H1 (cell line): ENCODE measurements around the gene UBL4A. TPM values are rescaled to one million over a fixed set of nuclear protein-coding genes. Genes with fewer than 3 reads are reported as not detected.

Source experiments
- CTCF ChIA-PET: fragments of 300-600 bp; sonication (Branson Sonifier 250); formaldehyde crosslinking; loops from one replicate; lab custom pipeline; 2021; ENCODE audit not compliant: partially characterized antibody; lab: Charles Lee
- POLR2A ChIA-PET: fragments of 300-600 bp; sonication (Branson Sonifier 250); formaldehyde crosslinking; loops from one replicate; lab custom pipeline; 2021; ENCODE audit warnings: inconsistent platforms; ENCODE audit not compliant: partially characterized antibody; lab: Charles Lee
- DNase-seq, 2 experiments: peaks; one replicate each; pipeline versions ENCODE4 v3.0.0 to v3.0.0-alpha.2; 2010 to 2022; ENCODE audit warnings: low spot score in 2 of 2, low read depth in 1 of 2, mixed read lengths in 1 of 2
- FAIRE-seq: peaks from 2 replicates; lab custom pipeline; 2011; peaks lifted over from hg19 to GRCh38; lab: Jason Lieb, UNC
- H2AFZ ChIP-seq: 2 replicates; pipeline ENCODE4 v1.8.1; 2012; ENCODE audit warnings: low read length, inconsistent platforms
- H2AK5ac ChIP-seq: 2 replicates; pipeline ENCODE4 v1.6.1; 2013; ENCODE audit warnings: low read depth, low read length
- H2BK120ac ChIP-seq: replicated peaks from 2 replicates; pipeline ENCODE3; 2013; ENCODE audit warnings: low read depth, low read length, inconsistent platforms
- H2BK12ac ChIP-seq: 2 replicates; pipeline ENCODE4 v1.6.1; 2013; ENCODE audit warnings: low read depth, low read length
- H2BK15ac ChIP-seq: 2 replicates; pipeline ENCODE4 v1.6.1; 2013; ENCODE audit warnings: low read length
- H2BK20ac ChIP-seq: 2 replicates; pipeline ENCODE4 v1.6.1; 2013; ENCODE audit warnings: low read length
- H2BK5ac ChIP-seq: 2 replicates; pipeline ENCODE4 v1.6.1; 2013; ENCODE audit warnings: low read depth, low read length
- H3K14ac ChIP-seq: 2 replicates; pipeline ENCODE4 v1.6.1; 2013; ENCODE audit warnings: inconsistent platforms; ENCODE audit not compliant: insufficient read length
- H3K18ac ChIP-seq: 2 replicates; pipeline ENCODE4 v1.6.1; 2013; ENCODE audit warnings: low read length; ENCODE audit errors: extremely low read depth
- H3K23ac ChIP-seq: 2 replicates; pipeline ENCODE4 v1.6.1; 2013; ENCODE audit warnings: inconsistent platforms; ENCODE audit not compliant: insufficient read length
- H3K23me2 ChIP-seq: 2 replicates; pipeline ENCODE4 v1.6.1; 2013; ENCODE audit warnings: low read depth, low read length
- H3K27ac ChIP-seq: 2 replicates; pipeline ENCODE4 v1.6.1; 2011; ENCODE audit warnings: low read depth, low read length, inconsistent platforms
- H3K27me3 ChIP-seq, 4 experiments: replicated peaks in 1 of 4; 1 replicate in 1 of 4; 2 replicates in 3 of 4; pipeline versions ENCODE4 v1.6.1 to v1.8.1; 2011 to 2013; ENCODE audit warnings: low read length in 3 of 4, mild to moderate bottlenecking in 3 of 4, inconsistent platforms in 2 of 4, mixed read lengths in 2 of 4, moderate library complexity in 1 of 4; ENCODE audit not compliant: control insufficient read depth in 3 of 4, insufficient read depth in 3 of 4; ENCODE audit errors: extremely low read depth in 1 of 4
- H3K36me3 ChIP-seq, 4 experiments: 2 replicates each; pipeline versions ENCODE4 v1.6.1 to v1.8.1; 2011 to 2013; ENCODE audit warnings: mild to moderate bottlenecking in 4 of 4, low read length in 3 of 4, moderate library complexity in 2 of 4, control low read depth in 1 of 4, inconsistent platforms in 1 of 4; ENCODE audit not compliant: insufficient read depth in 4 of 4, control insufficient read depth in 2 of 4
- H3K4ac ChIP-seq: replicated peaks from 2 replicates; pipeline ENCODE3; 2013; ENCODE audit warnings: low read length, low read depth, mixed read lengths, inconsistent platforms; ENCODE audit not compliant: insufficient read length
- H3K4me1 ChIP-seq, 4 experiments: replicated peaks in 1 of 4; 1 replicate in 1 of 4; 2 replicates in 3 of 4; pipeline versions ENCODE4 v1.6.1 to v1.8.1; 2011 to 2013; ENCODE audit warnings: low read length in 3 of 4, inconsistent platforms in 2 of 4, mixed read lengths in 1 of 4; ENCODE audit not compliant: insufficient read depth in 4 of 4, control insufficient read depth in 3 of 4
- H3K4me2 ChIP-seq, 2 experiments: 2 replicates each; pipeline versions ENCODE4 v1.6.1 to v1.8.1; 2011 to 2013; ENCODE audit warnings: low read depth in 2 of 2, low read length in 2 of 2, control low read depth in 1 of 2, inconsistent platforms in 1 of 2, mild to moderate bottlenecking in 1 of 2; ENCODE audit not compliant: insufficient read depth in 1 of 2
- H3K4me3 ChIP-seq, 4 experiments: fragments of 200-600, 300-600 bp in 1 of 4; sonication (generic), shearing (Covaris generic), sonication (Bioruptor Twin) in 1 of 4; 2 replicates each; pipeline versions ENCODE4 v1.5.1 to v1.8.1; 2011 to 2016; ENCODE audit warnings: low read length in 4 of 4, low read depth in 3 of 4, control low read depth in 2 of 4, inconsistent platforms in 2 of 4, mild to moderate bottlenecking in 2 of 4, mixed read lengths in 1 of 4, moderate library complexity in 1 of 4; ENCODE audit not compliant: insufficient read depth in 2 of 4; ENCODE audit errors: extremely low read depth in 1 of 4
- H3K56ac ChIP-seq: replicated peaks from 2 replicates; pipeline ENCODE3; 2013; ENCODE audit warnings: low read depth, mild to moderate bottlenecking, mixed read lengths, low read length, inconsistent platforms; ENCODE audit not compliant: insufficient read length
- H3K79me1 ChIP-seq: 2 replicates; pipeline ENCODE4 v1.6.1; 2013; ENCODE audit warnings: low read depth, low read length, control low read depth
- H3K79me2 ChIP-seq, 2 experiments: 2 replicates each; pipeline versions ENCODE4 v1.6.1 to v1.8.1; 2012 to 2013; ENCODE audit warnings: low read length in 2 of 2, mild to moderate bottlenecking in 2 of 2, inconsistent platforms in 1 of 2; ENCODE audit not compliant: insufficient read depth in 2 of 2, control insufficient read depth in 1 of 2
- H3K9ac ChIP-seq, 4 experiments: replicated peaks in 1 of 4; 1 replicate in 1 of 4; 2 replicates in 3 of 4; pipeline versions ENCODE4 v1.6.1 to v1.8.1; 2011 to 2013; ENCODE audit warnings: low read depth in 3 of 4, low read length in 3 of 4, control low read depth in 2 of 4, mild to moderate bottlenecking in 2 of 4, moderate library complexity in 2 of 4, inconsistent platforms in 1 of 4; ENCODE audit errors: extremely low read depth in 1 of 4
- H3K9me3 ChIP-seq, 2 experiments: 2 replicates each; pipeline versions ENCODE4 v1.6.1 to v1.8.1; 2012 to 2013; ENCODE audit warnings: mild to moderate bottlenecking in 2 of 2, moderate library complexity in 2 of 2, control low read depth in 1 of 2, inconsistent platforms in 1 of 2, low read depth in 1 of 2, low read length in 1 of 2, mixed read lengths in 1 of 2; ENCODE audit not compliant: insufficient read depth in 2 of 2
- H4K20me1 ChIP-seq, 2 experiments: replicated peaks in 1 of 2; 2 replicates each; pipeline versions ENCODE3 to v1.8.1; 2011 to 2013; ENCODE audit warnings: inconsistent platforms in 2 of 2, low read length in 2 of 2, mild to moderate bottlenecking in 1 of 2; ENCODE audit not compliant: insufficient read depth in 2 of 2, control insufficient read depth in 1 of 2
- H4K5ac ChIP-seq: 2 replicates; pipeline ENCODE4 v1.6.1; 2013; ENCODE audit warnings: low read length, low read depth, mixed read lengths, inconsistent platforms; ENCODE audit not compliant: insufficient read length
- H4K8ac ChIP-seq: 2 replicates; pipeline ENCODE4 v1.8.0; 2013; ENCODE audit warnings: mild to moderate bottlenecking, moderate library complexity, low read length, inconsistent platforms; ENCODE audit not compliant: insufficient read depth; ENCODE audit errors: extremely low read depth
- H4K91ac ChIP-seq: replicated peaks from 2 replicates; pipeline ENCODE3; 2013; ENCODE audit warnings: low read length, mixed read lengths, inconsistent platforms; ENCODE audit not compliant: insufficient read length
- GABPA ChIP-seq: IDR thresholded peaks from 2 replicates; pipeline ENCODE4 v1.6.1; 2011; ENCODE audit warnings: mild to moderate bottlenecking, low read length, moderate library complexity, borderline replicate concordance; ENCODE audit not compliant: insufficient read depth
- KDM5A ChIP-seq: fragments of 200-600 bp; IDR thresholded peaks from 2 replicates; pipeline ENCODE4 v1.7.1; 2012; ENCODE audit warnings: mild to moderate bottlenecking, low read length, inconsistent platforms, mixed read lengths
- POLR2AphosphoS5 ChIP-seq: IDR thresholded peaks from 2 replicates; pipeline ENCODE4 v1.6.1; 2011; ENCODE audit warnings: low read depth, low read length
- TBP ChIP-seq: IDR thresholded peaks from 2 replicates; pipeline ENCODE4 v1.6.1; 2011; ENCODE audit warnings: low read depth, low read length, improper control_type of control experiment
- WGBS, 2 experiments: shearing (Covaris generic) in 1 of 2; methylation state at CpG; one replicate each; pipeline versions ENCODE4 v1.1.6 to v1.1.7; 2013 to 2015; ENCODE audit warnings: low lambda C conversion rate in 2 of 2, mixed read lengths in 2 of 2, inconsistent platforms in 1 of 2, low coverage in 1 of 2, missing lambda C conversion rate in 1 of 2; ENCODE audit not compliant: insufficient replicate concordance in 2 of 2, insufficient coverage in 1 of 2, insufficient read length in 1 of 2; ENCODE audit errors: extremely low coverage in 1 of 2, missing lambda C conversion rate in 1 of 2; 5-methylcytosine and 5-hydroxymethylcytosine counted together
- polyA plus RNA-seq, 7 experiments: library from polyadenylated mRNA; depleted of rRNA in 3 of 7; stranded (reverse) in 5 of 7; unstranded in 2 of 7; fragments of >200 nt in 5 of 7; fragments of 200-250 nt in 2 of 7; gene quantifications; 1 replicate in 5 of 7; 2 replicates in 1 of 7; 4 replicates in 1 of 7; pipeline versions ENCODE4 v1.2.1 to v1.2.3, GENCODE V29; 2011 to 2013; ENCODE audit warnings: missing spikeins in 2 of 7, mixed read lengths in 2 of 7
- total RNA-seq: library from RNA; stranded (reverse); fragmentation: NEBNext Ultra II Directional; extraction: Animal tissue kit (Norgen Biotek cat#: 25700); gene quantifications from 2 replicates; pipeline ENCODE4 v1.2.1, GENCODE V29; 2021

The UBL4A gene
- total and polyA plus RNA-seq, 2 of the 8 experiments (the other 6 are each of a cell fraction or from before 2014, with no cell fraction given) = 23.1 to 31.7 TPM

- no peak overlapping the region for H3K4me2 ChIP-seq
- POLR2A ChIA-PET = interaction anchor here (0.6 to 1.1 kb wide), 3 partner anchors 40 to 171 kb away, joined by 3 read pairs; partner anchors contain the start of gene SLC10A3
- DNase-seq = no peak
These were observed 43.9 kb upstream of the UBL4A start for GRCh38 chrX:154530286-154530685.

More at GRCh38 chrX:154530286-154530685, 43.9 kb upstream of the UBL4A start:
- Histone ChIP-seq H3K27me3 (peaks cover 0 to 6% (median 0%) of the 10 kb centered on the region in 4 experiments; a peak in 3 of 7 replicates), H3K4me3 (no peak overlapping the region), H4K5ac (no peak overlapping the region), H3K56ac (no peak overlapping the region), H3K9ac (no peak overlapping the region), H4K8ac (no peak overlapping the region; the same call in 1 of the 2 replicates), H3K27ac (no peak overlapping the region), H3K36me3 (peaks cover 5 to 20% (median 14%) of the 10 kb centered on the region in 4 experiments; a peak in 7 of 8 replicates), H2BK15ac (no peak overlapping the region), H3K9me3 (no peaks in the 10 kb centered on the region), H4K20me1 (peaks cover 2 to 8% of the 10 kb centered on the region in 2 experiments), H2AK5ac (no peak overlapping the region), H3K79me2 (no peaks in the 10 kb centered on the region), H3K18ac (no peak overlapping the region), H3K14ac (no peak overlapping the region), H2BK12ac (no peak overlapping the region), H3K23me2 (peaks cover 2% of the 10 kb centered on the region; the same call in 1 of the 2 replicates), H4K91ac (no peak overlapping the region), H2AFZ (no peak overlapping the region), H2BK120ac (no peak overlapping the region), H2BK5ac (no peak overlapping the region), H3K4ac (no peak overlapping the region), H3K4me1 (peaks cover 0 to 6% (median 0%) of the 10 kb centered on the region in 4 experiments; a peak in 2 of 7 replicates), H2BK20ac (no peak overlapping the region), H3K79me1 (no peaks in the 10 kb centered on the region), H3K23ac (no peak overlapping the region)
- TF ChIP-seq KDM5A = no peak
- no peak for TF ChIP-seq TBP
- TF ChIP-seq POLR2AphosphoS5 = no peak
- TF ChIP-seq GABPA = no peak
- CTCF ChIA-PET = no interaction called here
- FAIRE-seq = no peak
- WGBS, 2 experiments = 93% methylated on average over 7 of the region's 11 CpGs; no CpG with 5 or more reads in 1 of the 2 experiments
